GM18507 (cell line): Measurements from ENCODE around the gene HDGFL3.

ENCODE experiments used
- DNase-seq: peaks from one replicate; pipeline ENCODE4 v3.0.0; 2011; ENCODE audit warnings: low read depth; ENCODE audit not compliant: insufficient read length; ENCODE audit errors: extremely low spot score
- FAIRE-seq: peaks from 2 replicates; lab custom pipeline; 2011; peaks lifted over from hg19 to GRCh38; lab: Jason Lieb, UNC

Gene HDGFL3

DNA sequence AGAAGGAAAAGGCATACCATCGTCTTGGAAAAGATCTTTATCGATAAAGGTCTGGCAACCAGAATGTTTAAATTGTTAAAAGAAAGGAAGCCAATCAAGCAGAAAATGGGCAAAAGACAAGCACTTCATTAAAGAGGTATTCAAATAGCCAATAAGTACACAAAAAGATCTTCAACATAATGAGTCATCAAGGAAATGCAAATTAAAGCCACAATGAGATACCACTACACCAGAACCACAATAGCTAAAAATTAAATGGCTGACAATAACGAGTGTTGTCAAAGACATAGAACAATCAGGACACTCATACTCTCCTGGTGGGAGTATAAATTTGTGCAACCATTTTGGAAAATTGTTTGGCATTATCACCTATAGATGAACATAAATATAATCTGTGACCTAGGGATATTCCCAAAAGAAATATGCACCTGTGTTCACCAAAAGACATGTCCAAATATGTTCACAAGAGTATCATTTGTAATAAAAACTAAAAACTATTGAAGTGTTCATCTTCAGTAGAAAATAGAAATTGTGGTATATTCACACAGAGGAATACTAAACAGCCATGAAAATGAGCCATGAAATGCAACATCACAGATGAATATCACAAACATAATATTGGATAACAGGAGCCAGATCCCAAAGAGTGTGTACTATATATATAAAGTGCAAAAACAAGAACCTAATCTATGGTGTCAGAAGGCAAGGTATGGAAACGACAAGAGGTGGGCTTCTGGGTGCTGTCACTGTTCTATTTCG is 126.2 kb downstream of the HDGFL3 start:
- DNase-seq (no peak), FAIRE-seq (peak; percentile 54)

DNA sequence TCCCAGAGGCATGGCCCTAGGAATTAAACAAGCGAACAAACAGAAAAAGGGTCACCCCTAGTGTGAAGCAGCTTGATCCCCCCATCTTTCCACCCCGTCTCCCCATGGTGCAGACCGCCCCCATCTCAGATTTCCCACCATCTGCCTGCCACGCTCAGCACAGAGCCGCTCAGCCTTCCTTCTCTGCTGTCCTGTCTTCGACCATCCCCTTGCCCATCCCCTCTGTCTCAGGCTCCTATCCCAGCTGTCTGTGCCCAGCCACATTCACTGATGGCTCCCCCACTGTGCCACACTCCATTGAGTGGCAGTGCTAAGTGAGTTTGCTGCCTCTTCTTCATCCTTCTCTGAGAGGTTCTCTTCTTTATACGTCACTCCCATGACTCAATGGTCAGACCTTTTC is 128.9 kb downstream of the HDGFL3 start:
- no peak for FAIRE-seq
- DNase-seq: no peak
